HG03064 (cell line): ENCODE results near the gene TAS2R20.
A peak's percentile ranks its signal among the peaks of the same experiment; 100 is the strongest.
"Not testable (repeated sequence)": the region's sequence is repeated elsewhere in the genome, so short reads cannot be mapped to it uniquely, and the experiment has no call there.

ENCODE experiments used
- ATAC-seq: cut with Tn5 transposase; IDR thresholded peaks from one replicate; pipeline ENCODE4 v1.9.1; 2021; ENCODE audit warnings: low read depth; ENCODE audit not compliant: unreplicated experiment

Gene TAS2R20

GRCh38 chr12:10998204-10998603, at the start of gene TAS2R20:
Gene TAS2R20, minus strand, starts transcription at chr12:10998304. Its CDS starts 429 bp downstream, at chr12:10997875.
- ATAC-seq = no peak

- not testable (repeated sequence) for ATAC-seq
These were observed 43.3 kb upstream of the TAS2R20 start for GRCh38 chr12:11041366-11041765.

- ATAC-seq = no peak
These were observed 42.1 kb upstream of the TAS2R20 start for GRCh38 chr12:11040162-11040561.

- ATAC-seq = no peak
These were observed 41.1 kb upstream of the TAS2R20 start for GRCh38 chr12:11039171-11039570.

- peak; percentile 73 for ATAC-seq
These were observed 35.9 kb upstream of the TAS2R20 start for GRCh38 chr12:11033959-11034358.

GRCh38 chr12:11031307-11031706, 33.2 kb upstream of the TAS2R20 start, which contains the start of gene TAS2R31:
Gene TAS2R31, minus strand, starts transcription at chr12:11031407. Its CDS starts 72 bp downstream, at chr12:11031335.
- no peak for ATAC-seq

- no peak for ATAC-seq
These were observed 28.0 kb upstream of the TAS2R20 start for GRCh38 chr12:11026118-11026517.

- ATAC-seq = no peak
These were observed 25.3 kb upstream of the TAS2R20 start for GRCh38 chr12:11023387-11023786.

- no peak for ATAC-seq
These were observed 24.4 kb upstream of the TAS2R20 start, which contains the start of gene TAS2R19 for GRCh38 chr12:11022520-11022919. Gene TAS2R19, minus strand, starts transcription at chr12:11022620. Its CDS starts 49 bp downstream, at chr12:11022571.

GRCh38 chr12:11016937-11017336, 18.8 kb upstream of the TAS2R20 start:
- ATAC-seq = no peak

GRCh38 chr12:11015775-11016430, 17.8 kb upstream of the TAS2R20 start:
- no peak for ATAC-seq

- ATAC-seq = no peak
These were observed 16.1 kb upstream of the TAS2R20 start for GRCh38 chr12:11014234-11014633.

- no peak for ATAC-seq
These were observed 9.5 kb upstream of the TAS2R20 start for GRCh38 chr12:11007608-11008007.

GRCh38 chr12:10994307-10994706, 3.8 kb downstream of the TAS2R20 start:
- ATAC-seq = no peak

GRCh38 chr12:10989107-10989506, 9.0 kb downstream of the TAS2R20 start:
- no peak for ATAC-seq

GRCh38 chr12:10986812-10987211, 11.3 kb downstream of the TAS2R20 start, which contains the start of gene TAS2R50:
Gene TAS2R50, minus strand, starts transcription at chr12:10986912. Its CDS starts 52 bp downstream, at chr12:10986860.
- no peak for ATAC-seq

- ATAC-seq = no peak
These were observed 15.9 kb downstream of the TAS2R20 start for GRCh38 chr12:10982244-10982643.

- ATAC-seq = no peak
These were observed 23.1 kb downstream of the TAS2R20 start for GRCh38 chr12:10974965-10975364.

- no peak for ATAC-seq
These were observed 29.2 kb downstream of the TAS2R20 start for GRCh38 chr12:10968765-10969456.

- no peak for ATAC-seq
These were observed 30.7 kb downstream of the TAS2R20 start for GRCh38 chr12:10967409-10967808.

- no peak for ATAC-seq
These were observed 31.8 kb downstream of the TAS2R20 start for GRCh38 chr12:10966314-10966713.

GRCh38 chr12:10965476-10965875, 32.6 kb downstream of the TAS2R20 start:
- no peak for ATAC-seq
